OCI-LY3 (cell line): Measurements from ENCODE around the gene FRAS1.

Experiments
- CTCF ChIP-seq: fragments of 200-600, 300-600 bp; sonication (generic); IDR thresholded peaks from 2 replicates; pipeline ENCODE4 v1.5.1; 2014; ENCODE audit warnings: antibody characterized with exemption, low read length, low read depth
- EZH2phosphoT487 ChIP-seq: fragments of 200-600 bp; shearing (Covaris generic); IDR thresholded peaks from 2 replicates; pipeline ENCODE4 v1.6.1; 2018; ENCODE audit warnings: antibody characterized with exemption, mixed run types, low read depth

- TF ChIP-seq CTCF = no peak
- TF ChIP-seq EZH2phosphoT487 = no peak
These were observed 72.4 kb downstream of the FRAS1 start for GRCh38 chr4:78129383-78130108.
